Parathyroid adenoma (tissue), 2 donors: ENCODE results near the gene C12orf76.

Source experiments
- H2AFZ ChIP-seq: fragments of 300-600 bp; sonication (generic); one replicate; pipeline ENCODE4 v1.7.0; 2017; ENCODE audit warnings: antibody characterized with exemption, mild to moderate bottlenecking
- H3K27ac ChIP-seq: fragments of 300-600 bp; sonication (generic); one replicate; pipeline ENCODE4 v1.7.0; 2017
- H3K27me3 ChIP-seq: fragments of 300-600 bp; sonication (generic); one replicate; pipeline ENCODE4 v1.7.0; 2017; ENCODE audit warnings: low read length; ENCODE audit not compliant: control insufficient read depth, insufficient read depth
- H3K36me3 ChIP-seq: fragments of 300-600 bp; sonication (generic); one replicate; pipeline ENCODE4 v1.7.0; 2017; ENCODE audit warnings: low read length; ENCODE audit not compliant: control insufficient read depth, insufficient read depth
- H3K4me1 ChIP-seq: fragments of 300-600 bp; sonication (generic); one replicate; pipeline ENCODE4 v1.7.0; 2017; ENCODE audit warnings: control low read depth
- H3K4me2 ChIP-seq: fragments of 300-600 bp; sonication (generic); one replicate; pipeline ENCODE4 v1.7.0; 2017; ENCODE audit warnings: low read length
- H3K4me3 ChIP-seq: fragments of 300-600 bp; sonication (generic); one replicate; pipeline ENCODE4 v1.7.0; 2017; ENCODE audit warnings: low read depth, low read length
- H3K79me2 ChIP-seq: fragments of 300-600 bp; sonication (generic); one replicate; pipeline ENCODE4 v1.7.0; 2017; ENCODE audit warnings: control low read depth
- H3K9ac ChIP-seq: fragments of 300-600 bp; sonication (generic); one replicate; pipeline ENCODE4 v1.7.0; 2017; ENCODE audit warnings: mild to moderate bottlenecking
- H3K9me3 ChIP-seq: fragments of 300-600 bp; sonication (generic); one replicate; pipeline ENCODE4 v1.7.0; 2017; ENCODE audit warnings: low read length; ENCODE audit not compliant: control insufficient read depth
- CTCF ChIP-seq: fragments of 300-600 bp; sonication (generic); IDR thresholded peaks from one replicate; pipeline ENCODE4 v1.7.0; 2017; ENCODE audit warnings: antibody characterized with exemption, mild to moderate bottlenecking
- donor health status: primary hyperparathyroidism.

C12orf76 gene

GRCh38 chr12:109999649-109999971 is 48.7 kb downstream of the C12orf76 start:
- no peak overlapping the region for H3K27ac ChIP-seq
- no peak overlapping the region for H3K9ac ChIP-seq
- no peaks in the 10 kb centered on the region for H3K27me3 ChIP-seq
- TF ChIP-seq CTCF, result no peak
- peaks cover 14% of the 10 kb centered on the region for H3K79me2 ChIP-seq
- peak overlapping the region; percentile 70 for H3K4me2 ChIP-seq
- H3K4me3 ChIP-seq, result peak overlapping the region; percentile 75
- H3K4me1 ChIP-seq, result peaks cover 4% of the 10 kb centered on the region
- H3K9me3 ChIP-seq, result no peaks in the 10 kb centered on the region
- H3K36me3 ChIP-seq, result no peaks in the 10 kb centered on the region
- H2AFZ ChIP-seq, result peak overlapping the region; percentile 84

- Histone ChIP-seq H3K4me1 (peaks cover 4% of the 10 kb centered on the region), H3K27me3 (no peaks in the 10 kb centered on the region), H3K9ac (no peak within 1 kb of the TSS), H3K27ac (peak within 1 kb of the TSS; percentile 69), H3K4me2 (peak within 1 kb of the TSS; percentile 73), H3K9me3 (no peaks in the 10 kb centered on the region), H3K79me2 (peaks cover 14% of the 10 kb centered on the region), H2AFZ (peak within 1 kb of the TSS; percentile 84), H3K36me3 (no peaks in the 10 kb centered on the region), H3K4me3 (peak within 1 kb of the TSS; percentile 75)
- no peak for TF ChIP-seq CTCF
Measured at GRCh38 chr12:109998904-109999648, 49.2 kb downstream of the C12orf76 start, which contains the start of gene ANKRD13A. Gene ANKRD13A, plus strand, starts transcription at chr12:109999430. Its CDS starts 259 bp downstream, at chr12:109999689.

- H3K4me3 ChIP-seq, result peak overlapping the region; percentile 75
- H3K79me2 ChIP-seq, result peaks cover 14% of the 10 kb centered on the region
- no peaks in the 10 kb centered on the region for H3K36me3 ChIP-seq
- peak overlapping the region; percentile 73 for H3K4me2 ChIP-seq
- no peak for TF ChIP-seq CTCF
- no peaks in the 10 kb centered on the region for H3K27me3 ChIP-seq
- H3K4me1 ChIP-seq, result peaks cover 4% of the 10 kb centered on the region
- peak overlapping the region; percentile 69 for H3K27ac ChIP-seq
- H3K9ac ChIP-seq, result no peak overlapping the region
- H2AFZ ChIP-seq, result peak overlapping the region; percentile 84
- no peaks in the 10 kb centered on the region for H3K9me3 ChIP-seq
Measured at GRCh38 chr12:109998241-109998903, 50.0 kb downstream of the C12orf76 start.

- Histone ChIP-seq H3K4me3 (no peak overlapping the region), H3K4me2 (no peak overlapping the region), H3K4me1 (peaks cover 4% of the 10 kb centered on the region), H2AFZ (no peak overlapping the region), H3K36me3 (no peaks in the 10 kb centered on the region), H3K27ac (no peak overlapping the region), H3K79me2 (peaks cover 13% of the 10 kb centered on the region), H3K9me3 (no peaks in the 10 kb centered on the region), H3K9ac (no peak overlapping the region), H3K27me3 (no peaks in the 10 kb centered on the region)
- TF ChIP-seq CTCF, result no peak
Measured at GRCh38 chr12:109997393-109997792, 50.9 kb downstream of the C12orf76 start.
